Right ventricle myocardium superior (tissue), 1 donor: ENCODE data around the gene USP40. TPM values are rescaled to one million over a fixed set of nuclear protein-coding genes. Genes with fewer than 3 reads are reported as not detected.

Source experiments
- ATAC-seq: fragments of 200-7000 bp; cut with Tn5 transposase; one replicate; pipeline ENCODE4 v1.9.1; 2020; ENCODE audit warnings: mild to moderate bottlenecking; ENCODE audit not compliant: poor library complexity
- DNase-seq: peaks from one replicate; pipeline ENCODE4 v3.0.0-alpha.2; 2020
- intact Hi-C: fragments of 100-400 bp; cut with DNase I; formaldehyde crosslinking; loops from one replicate; pipeline ENCODE4 v1.11.2; 2022
- total RNA-seq: library from RNA; stranded (reverse); fragmentation: NEBNext Ultra II Directional; extraction: Animal tissue kit (Norgen Biotek cat#: 25700); gene quantifications from one replicate; pipeline ENCODE4 v1.2.1, GENCODE V29; 2021
- donor health status: DM: no; HTN: yes; CAD: no; lungs with severe emphysema.

The USP40 gene
- total RNA-seq, 1 donor from 2014 or later = 18.0 TPM

- intact Hi-C loops = no loop called here
- ATAC-seq (peak; percentile 24), DNase-seq (peak; percentile 50)
Measured at GRCh38 chr2:233480490-233481202, 85.9 kb downstream of the USP40 start.

- intact Hi-C loops = no loop called here
- DNase-seq (peak; percentile 40), ATAC-seq (no peak)
Measured at GRCh38 chr2:233479616-233480489, 86.7 kb downstream of the USP40 start.

DNA sequence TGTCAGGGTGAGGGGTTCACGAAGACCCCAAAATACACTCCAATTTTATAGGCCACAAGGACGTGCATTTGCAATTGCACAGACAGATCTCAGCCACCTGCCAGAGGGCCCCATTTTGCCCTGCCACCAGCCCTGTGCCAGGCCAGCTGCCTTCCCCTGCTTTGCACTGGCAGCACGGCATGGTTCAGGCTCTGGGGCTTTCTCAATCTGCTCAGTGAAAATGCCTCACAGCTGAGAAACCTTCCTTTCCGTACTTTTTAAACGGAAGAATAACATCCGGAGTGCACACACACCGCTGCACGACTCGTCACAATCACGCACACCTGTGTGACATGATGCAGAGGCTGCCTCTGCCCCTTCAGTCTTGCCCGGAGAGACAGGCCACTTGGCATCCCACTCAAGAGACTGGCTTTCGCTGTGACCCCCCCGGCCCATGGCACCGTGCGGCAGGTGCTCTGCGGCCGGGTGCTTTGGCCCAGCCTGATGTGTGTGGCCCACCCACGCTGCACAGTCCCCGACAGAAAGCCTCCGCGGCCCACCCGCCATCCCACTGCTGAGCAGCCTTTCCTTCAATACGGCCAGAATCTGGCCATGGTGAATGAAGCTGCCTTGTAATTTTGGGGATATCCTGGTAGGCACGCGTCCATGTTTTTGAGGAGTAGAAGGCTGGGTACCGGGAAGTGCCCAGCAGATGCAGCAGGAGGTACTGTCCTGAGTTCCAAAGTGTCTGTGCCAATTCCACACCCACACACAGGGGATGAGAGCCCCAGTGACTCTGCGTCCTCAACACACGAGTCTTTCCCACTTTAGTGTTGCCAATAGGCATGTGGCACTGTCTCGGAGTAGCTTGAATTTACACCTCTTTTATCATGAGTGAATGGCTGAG is 88.8 kb downstream of the USP40 start:
- ATAC-seq (no peak), DNase-seq (peak; percentile 37)
- intact Hi-C loops = no loop called here

GRCh38 chr2:233476651-233477547 is 89.7 kb downstream of the USP40 start:
- no peak for ATAC-seq
- DNase-seq = peak; percentile 37
- intact Hi-C loops = no loop called here

DNA sequence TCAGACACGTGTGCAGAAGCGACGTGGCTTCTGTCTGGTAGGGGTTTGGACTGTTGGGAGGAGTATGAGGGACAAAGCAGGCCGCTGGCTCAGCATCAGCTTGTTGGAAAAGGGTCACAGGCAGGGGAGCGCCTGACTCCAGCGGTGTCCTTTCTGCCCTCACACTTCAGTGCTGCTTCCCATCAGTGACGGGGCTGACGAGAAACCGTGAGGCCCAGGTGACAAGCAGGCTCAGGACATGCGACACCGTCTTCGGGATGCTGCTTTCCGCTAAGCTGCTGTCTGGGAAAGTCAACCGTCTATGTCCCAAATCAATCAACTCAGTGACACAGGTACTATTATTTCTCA is 90.5 kb downstream of the USP40 start:
- no peak for DNase-seq
- intact Hi-C loops = no loop called here
- no peak for ATAC-seq

- ATAC-seq (no peak), DNase-seq (peak; percentile 34)
- intact Hi-C loops = no loop called here
Measured at GRCh38 chr2:233474308-233475160, 92.0 kb downstream of the USP40 start.

- intact Hi-C loops = no loop called here
- DNase-seq (peak; percentile 34), ATAC-seq (no peak)
Measured at GRCh38 chr2:233473878-233474277, 92.7 kb downstream of the USP40 start.

DNA sequence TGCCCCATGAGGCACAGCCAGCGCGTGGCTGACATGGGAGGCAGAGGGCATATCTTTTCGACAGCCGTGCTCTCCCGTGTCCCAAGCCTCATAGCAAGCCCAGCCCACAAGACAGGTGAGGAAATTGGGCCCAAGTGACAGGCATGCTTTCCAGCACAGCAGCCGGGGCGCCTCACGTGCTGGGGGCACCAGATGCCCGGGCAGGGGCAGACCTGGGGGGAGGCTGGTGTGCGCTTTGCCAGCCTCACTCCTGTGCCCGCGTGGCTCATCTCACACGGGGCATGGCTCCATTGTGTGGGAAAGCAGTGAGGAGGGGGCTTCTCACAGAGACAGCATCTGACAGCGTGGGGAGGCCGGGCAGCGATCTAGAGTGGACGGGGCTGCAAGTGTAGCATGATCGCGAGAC is 93.2 kb downstream of the USP40 start:
- no peak for ATAC-seq
- peak; percentile 35 for DNase-seq
- intact Hi-C loops = no loop called here

GRCh38 chr2:233471291-233472035 is 95.1 kb downstream of the USP40 start:
- DNase-seq (peak; percentile 34), ATAC-seq (no peak)
- intact Hi-C loops = no loop called here

GRCh38 chr2:233470839-233471238 is 95.7 kb downstream of the USP40 start:
- peak; percentile 30 for DNase-seq

DNA sequence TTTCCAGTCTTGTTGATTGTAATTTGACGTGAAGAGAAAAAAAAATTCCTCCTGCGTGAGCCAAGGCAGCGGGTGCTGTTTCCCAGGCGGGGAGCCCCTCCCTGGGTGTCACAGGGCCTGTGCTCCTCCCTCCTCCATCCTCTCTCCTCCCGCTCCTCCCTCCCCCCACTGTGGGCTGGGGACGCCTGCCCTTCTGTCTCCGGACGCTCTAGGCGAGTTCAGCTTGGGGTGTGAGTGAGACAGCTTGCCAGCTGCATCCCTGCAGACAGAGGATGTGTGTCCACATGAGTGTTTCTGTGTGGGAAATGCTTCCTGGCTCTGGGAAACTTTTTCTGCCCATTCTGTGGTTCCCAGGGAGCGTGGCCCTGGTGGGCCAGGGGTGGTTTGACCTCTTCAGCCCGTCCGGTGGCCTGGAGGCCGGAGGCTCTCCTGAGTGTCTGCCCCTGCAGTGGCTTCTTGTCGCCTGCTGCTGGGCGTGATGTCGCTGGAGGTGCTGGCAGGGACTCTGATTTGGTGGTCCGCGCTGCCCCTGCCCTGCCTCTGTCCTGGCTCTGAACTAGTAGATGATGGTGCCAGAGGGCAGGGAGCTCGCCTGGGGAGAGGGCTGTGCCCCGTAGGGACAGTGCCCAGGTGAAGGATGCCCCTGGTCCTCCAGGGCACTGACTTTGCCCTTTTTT is 96.4 kb downstream of the USP40 start:
- ATAC-seq (peak; percentile 82), DNase-seq (peak; percentile 79)
- intact Hi-C loops = no loop called here

More at GRCh38 chr2:233470839-233471238, 95.7 kb downstream of the USP40 start:
- ATAC-seq = no peak
- intact Hi-C loops = no loop called here

- intact Hi-C loops = no loop called here
- peak; percentile 79 for ATAC-seq
- DNase-seq = peak; percentile 80
Measured at GRCh38 chr2:233469261-233470010, 97.1 kb downstream of the USP40 start.

DNA sequence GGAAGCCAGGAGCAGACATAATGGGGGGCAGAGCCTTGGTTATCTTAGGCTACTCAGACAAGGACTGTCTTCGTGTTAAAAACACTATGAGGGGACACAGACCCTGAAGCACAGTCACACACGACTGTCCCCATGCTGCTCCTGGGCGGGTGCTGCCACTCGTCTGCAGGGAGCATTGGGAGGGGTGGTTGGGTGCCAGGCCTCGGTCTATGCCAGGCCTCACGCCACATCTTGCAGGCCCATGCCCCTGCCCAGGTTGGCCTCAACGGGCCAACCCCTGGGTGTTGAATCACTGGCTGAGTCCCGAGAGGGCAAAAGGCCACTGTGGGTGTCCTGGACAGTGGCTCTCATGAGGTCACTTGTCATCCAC is 97.9 kb downstream of the USP40 start:
- no peak for ATAC-seq
- intact Hi-C loops = no loop called here
- DNase-seq = peak; percentile 24

DNA sequence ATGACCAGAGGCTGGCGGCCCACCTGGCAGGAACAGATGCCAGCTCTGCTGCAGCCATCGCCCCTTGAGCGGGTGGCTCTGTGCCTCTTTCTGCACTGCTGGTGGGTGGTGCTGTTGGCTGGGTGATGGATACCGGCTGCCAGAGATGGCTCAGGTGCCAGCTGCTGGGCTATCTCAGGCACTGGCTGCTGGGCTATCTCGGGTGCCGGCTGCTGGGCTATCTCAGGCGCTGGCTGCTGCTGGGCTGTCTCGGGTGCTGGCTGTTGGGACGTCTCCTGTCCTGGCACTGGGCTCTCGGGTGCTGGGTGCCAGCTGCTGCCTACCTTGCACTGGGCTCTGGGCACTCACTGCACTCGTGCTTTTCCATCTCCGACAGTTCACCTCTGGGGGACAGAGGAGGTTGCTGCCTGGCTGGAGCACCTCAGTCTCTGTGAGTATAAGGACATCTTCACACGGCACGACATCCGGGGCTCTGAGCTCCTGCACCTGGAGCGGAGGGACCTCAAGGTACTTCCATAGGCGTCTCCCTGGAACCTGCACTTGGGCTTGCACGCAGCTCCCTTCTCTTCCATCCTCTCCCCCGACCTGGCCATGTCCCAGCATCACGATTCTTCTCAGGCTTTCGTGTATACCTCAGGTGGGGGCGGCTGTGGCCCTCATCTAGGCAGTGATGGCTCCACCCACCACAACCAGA is 98.4 kb downstream of the USP40 start:
- intact Hi-C loops = no loop called here
- ATAC-seq = no peak

More for the DNA sequence above, 98.4 kb downstream of the USP40 start:
- DNase-seq = peak; percentile 34
